ENCODE measurements around the gene ZFP3. TPM values are rescaled to one million over a fixed set of nuclear protein-coding genes. Genes with fewer than 3 reads are reported as not detected.

The ZFP3 gene
- polyA plus RNA-seq, 2 of the 4 experiments (the other 2 are of a cell fraction) = 1.7 to 4.8 TPM

DNA sequence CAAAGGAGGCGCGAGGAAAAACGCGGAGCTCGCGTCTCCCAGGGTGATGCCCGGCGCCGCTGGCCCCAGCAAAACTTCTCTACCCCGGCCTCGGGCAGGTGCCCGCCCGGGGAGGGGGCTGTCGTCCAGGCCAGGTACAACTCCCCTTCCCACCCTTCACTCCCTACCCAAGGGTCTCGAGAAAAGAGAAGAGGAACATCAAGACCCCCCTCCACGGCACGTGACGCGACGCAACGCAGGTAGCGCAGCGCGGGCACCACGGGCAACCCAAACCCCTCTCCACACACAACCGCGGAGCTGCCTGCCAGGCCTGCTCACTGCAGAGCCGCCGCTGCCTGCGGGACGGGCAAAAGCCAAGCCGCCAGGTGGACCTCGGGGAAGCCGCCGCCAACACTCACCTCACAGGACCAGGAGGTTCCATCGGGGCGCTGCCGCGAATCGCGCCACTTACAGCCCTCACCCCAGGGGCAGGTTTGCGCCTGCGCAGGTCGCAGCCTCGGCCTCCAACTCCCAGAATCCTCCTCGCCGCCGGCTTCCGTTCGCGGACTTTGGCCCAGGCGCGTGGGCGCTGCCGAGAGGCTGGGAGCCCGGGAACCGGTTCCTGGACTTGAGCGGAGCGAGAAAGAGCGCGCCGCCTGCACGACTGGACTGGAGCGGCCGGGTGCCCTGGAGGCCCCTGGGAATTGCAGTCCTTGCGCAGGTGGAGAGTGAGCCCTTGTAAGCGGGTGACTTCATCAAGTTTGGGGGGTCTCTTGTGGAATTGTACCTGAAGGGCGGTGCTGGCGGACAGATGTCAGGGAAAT is 33.3 kb downstream of the ZFP3 start, which contains the start of gene ZNF232 (continued):
- TF ChIP-seq, protein P1, sequence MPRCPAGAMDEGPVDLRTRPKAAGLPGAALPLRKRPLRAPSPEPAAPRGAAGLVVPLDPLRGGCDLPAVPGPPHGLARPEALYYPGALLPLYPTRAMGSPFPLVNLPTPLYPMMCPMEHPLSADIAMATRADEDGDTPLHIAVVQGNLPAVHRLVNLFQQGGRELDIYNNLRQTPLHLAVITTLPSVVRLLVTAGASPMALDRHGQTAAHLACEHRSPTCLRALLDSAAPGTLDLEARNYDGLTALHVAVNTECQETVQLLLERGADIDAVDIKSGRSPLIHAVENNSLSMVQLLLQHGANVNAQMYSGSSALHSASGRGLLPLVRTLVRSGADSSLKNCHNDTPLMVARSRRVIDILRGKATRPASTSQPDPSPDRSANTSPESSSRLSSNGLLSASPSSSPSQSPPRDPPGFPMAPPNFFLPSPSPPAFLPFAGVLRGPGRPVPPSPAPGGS (IDR thresholded peaks at IDR 0.05) = peak; percentile 31; the same call in 1 of the 3 replicates
- TF ChIP-seq GATA3 (IDR thresholded peaks at IDR 0.05; ENCODE audit: borderline replicate concordance) (no peak), EHMT2 (IDR thresholded peaks at IDR 0.05; ENCODE audit: low read depth) (no peak), CBX2 (IDR thresholded peaks at IDR 0.05; ENCODE audit: borderline replicate concordance, low read depth) (no peak), POLR2AphosphoS2 (conservative IDR thresholded peaks at IDR 0.05; ENCODE audit: low read length) (no peak), PHF8 (IDR thresholded peaks at IDR 0.05; ENCODE audit: borderline replicate concordance, low read depth) (peak; percentile 95), RNF2 (IDR thresholded peaks at IDR 0.05; ENCODE audit: borderline replicate concordance, low read depth) (0 out of 2 replicates have a peak, but pooled peaks have one; percentile 56), SREBF2 (IDR thresholded peaks at IDR 0.05) (no peak), HOXA7 (CRISPR knock-in tag; IDR thresholded peaks at IDR 0.05) (no peak), CBX8 (IDR thresholded peaks at IDR 0.05) (no peak)
- TF ChIP-seq, protein P2, sequence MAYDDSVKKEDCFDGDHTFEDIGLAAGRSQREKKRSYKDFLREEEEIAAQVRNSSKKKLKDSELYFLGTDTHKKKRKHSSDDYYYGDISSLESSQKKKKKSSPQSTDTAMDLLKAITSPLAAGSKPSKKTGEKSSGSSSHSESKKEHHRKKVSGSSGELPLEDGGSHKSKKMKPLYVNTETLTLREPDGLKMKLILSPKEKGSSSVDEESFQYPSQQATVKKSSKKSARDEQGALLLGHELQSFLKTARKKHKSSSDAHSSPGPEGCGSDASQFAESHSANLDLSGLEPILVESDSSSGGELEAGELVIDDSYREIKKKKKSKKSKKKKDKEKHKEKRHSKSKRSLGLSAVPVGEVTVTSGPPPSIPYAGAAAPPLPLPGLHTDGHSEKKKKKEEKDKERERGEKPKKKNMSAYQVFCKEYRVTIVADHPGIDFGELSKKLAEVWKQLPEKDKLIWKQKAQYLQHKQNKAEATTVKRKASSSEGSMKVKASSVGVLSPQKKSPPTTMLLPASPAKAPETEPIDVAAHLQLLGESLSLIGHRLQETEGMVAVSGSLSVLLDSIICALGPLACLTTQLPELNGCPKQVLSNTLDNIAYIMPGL (CRISPR knock-in tag; IDR thresholded peaks at IDR 0.05; ENCODE audit: borderline replicate concordance) = peak; percentile 8; the same call in 1 of the 2 replicates
- TF ChIP-seq, protein P3, sequence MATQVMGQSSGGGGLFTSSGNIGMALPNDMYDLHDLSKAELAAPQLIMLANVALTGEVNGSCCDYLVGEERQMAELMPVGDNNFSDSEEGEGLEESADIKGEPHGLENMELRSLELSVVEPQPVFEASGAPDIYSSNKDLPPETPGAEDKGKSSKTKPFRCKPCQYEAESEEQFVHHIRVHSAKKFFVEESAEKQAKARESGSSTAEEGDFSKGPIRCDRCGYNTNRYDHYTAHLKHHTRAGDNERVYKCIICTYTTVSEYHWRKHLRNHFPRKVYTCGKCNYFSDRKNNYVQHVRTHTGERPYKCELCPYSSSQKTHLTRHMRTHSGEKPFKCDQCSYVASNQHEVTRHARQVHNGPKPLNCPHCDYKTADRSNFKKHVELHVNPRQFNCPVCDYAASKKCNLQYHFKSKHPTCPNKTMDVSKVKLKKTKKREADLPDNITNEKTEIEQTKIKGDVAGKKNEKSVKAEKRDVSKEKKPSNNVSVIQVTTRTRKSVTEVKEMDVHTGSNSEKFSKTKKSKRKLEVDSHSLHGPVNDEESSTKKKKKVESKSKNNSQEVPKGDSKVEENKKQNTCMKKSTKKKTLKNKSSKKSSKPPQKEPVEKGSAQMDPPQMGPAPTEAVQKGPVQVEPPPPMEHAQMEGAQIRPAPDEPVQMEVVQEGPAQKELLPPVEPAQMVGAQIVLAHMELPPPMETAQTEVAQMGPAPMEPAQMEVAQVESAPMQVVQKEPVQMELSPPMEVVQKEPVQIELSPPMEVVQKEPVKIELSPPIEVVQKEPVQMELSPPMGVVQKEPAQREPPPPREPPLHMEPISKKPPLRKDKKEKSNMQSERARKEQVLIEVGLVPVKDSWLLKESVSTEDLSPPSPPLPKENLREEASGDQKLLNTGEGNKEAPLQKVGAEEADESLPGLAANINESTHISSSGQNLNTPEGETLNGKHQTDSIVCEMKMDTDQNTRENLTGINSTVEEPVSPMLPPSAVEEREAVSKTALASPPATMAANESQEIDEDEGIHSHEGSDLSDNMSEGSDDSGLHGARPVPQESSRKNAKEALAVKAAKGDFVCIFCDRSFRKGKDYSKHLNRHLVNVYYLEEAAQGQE (IDR thresholded peaks at IDR 0.05) = no peak

DNA sequence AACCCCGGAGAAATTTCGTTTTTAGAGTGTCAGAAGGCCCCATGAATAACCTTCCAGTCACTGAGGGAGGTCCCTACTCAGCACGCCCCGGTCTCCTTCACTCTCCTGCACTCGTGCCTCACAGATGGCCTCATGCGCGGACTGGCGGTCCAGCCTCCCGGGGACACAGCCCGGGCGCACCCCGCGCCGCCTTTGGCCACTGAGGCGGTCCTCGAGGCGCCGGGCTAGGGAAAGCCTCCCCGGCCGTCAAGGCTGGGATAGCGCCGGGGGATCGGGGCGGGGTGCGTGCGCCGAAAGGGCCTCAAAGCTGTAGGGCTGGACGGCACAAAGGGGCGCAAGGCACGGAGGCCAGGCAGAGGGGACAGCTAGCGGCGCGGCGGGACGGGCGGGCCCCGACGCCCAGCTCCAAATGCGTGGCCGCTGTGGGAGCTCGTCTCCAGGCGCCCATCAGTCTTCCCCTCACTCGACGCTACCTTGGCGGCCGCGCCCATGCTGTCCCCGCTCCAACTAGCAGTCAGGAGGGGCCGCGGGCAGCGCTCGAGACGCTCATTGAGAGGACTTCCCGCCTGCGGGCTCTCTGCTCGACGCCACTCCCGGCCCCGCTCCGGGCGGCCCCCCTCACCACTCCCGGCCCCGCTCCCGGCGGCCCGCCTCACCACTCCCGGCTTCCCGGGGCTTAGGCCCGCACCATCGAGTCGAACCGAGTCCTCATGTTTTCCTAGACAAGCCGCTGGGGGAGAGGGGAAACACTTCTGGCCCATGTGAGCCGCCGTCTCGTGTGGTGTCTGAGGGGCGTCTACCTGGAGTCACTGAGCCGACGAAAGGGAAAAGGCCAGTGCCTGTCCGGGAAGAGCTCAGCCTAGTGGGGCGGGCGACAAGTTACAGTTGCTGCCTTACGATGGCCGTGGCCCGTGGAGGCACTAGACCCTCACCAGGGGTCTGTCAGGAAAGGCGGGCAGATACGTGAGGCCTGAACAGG is 37.7 kb downstream of the ZFP3 start, which contains the start of gene USP6:
USP6 (plus strand) TSS at position 360 of the 979 bp plus-strand sequence. CDS start 14,336 bp downstream, outside the sequence.
- ChIA-PET POLR2A (no interaction called here), CTCF (no interaction called here)
- FAIRE-seq (no peak), DNase-seq (ENCODE audit: low read depth in 1 of 2, low spot score in 1 of 2) (no peak), ATAC-seq (no peak)
- H3K4me1 ChIP-seq = no peaks in the 10 kb centered on the region
- peaks cover 37% of the 10 kb centered on the region for H3K9me3 ChIP-seq
- no peak within 1 kb of the TSS for H3K27ac ChIP-seq
- H3K4me2 ChIP-seq = no peak within 1 kb of the TSS
- no peak for TF ChIP-seq RFX5 (IDR thresholded peaks at IDR 0.05)
- no peak for TF ChIP-seq CBX8 (IDR thresholded peaks at IDR 0.05)
- TF ChIP-seq RCOR1 (IDR thresholded peaks at IDR 0.05; ENCODE audit: low read depth, low read length) = no peak
- TF ChIP-seq RAD21 (conservative IDR thresholded peaks at IDR 0.05 in 1 of 2, IDR thresholded peaks at IDR 0.05 in 1 of 2) = no peak
- TF ChIP-seq EHF (CRISPR knock-in tag; IDR thresholded peaks at IDR 0.05) = no peak
- TF ChIP-seq, protein P4, sequence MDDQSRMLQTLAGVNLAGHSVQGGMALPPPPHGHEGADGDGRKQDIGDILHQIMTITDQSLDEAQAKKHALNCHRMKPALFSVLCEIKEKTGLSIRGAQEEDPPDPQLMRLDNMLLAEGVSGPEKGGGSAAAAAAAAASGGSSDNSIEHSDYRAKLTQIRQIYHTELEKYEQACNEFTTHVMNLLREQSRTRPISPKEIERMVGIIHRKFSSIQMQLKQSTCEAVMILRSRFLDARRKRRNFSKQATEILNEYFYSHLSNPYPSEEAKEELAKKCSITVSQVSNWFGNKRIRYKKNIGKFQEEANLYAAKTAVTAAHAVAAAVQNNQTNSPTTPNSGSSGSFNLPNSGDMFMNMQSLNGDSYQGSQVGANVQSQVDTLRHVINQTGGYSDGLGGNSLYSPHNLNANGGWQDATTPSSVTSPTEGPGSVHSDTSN (IDR thresholded peaks at IDR 0.05) = no peak
- no peak for TF ChIP-seq TFCP2L1 (CRISPR knock-in tag; IDR thresholded peaks at IDR 0.05)
- TF ChIP-seq BHLHE40 (IDR thresholded peaks at IDR 0.05; ENCODE audit: low read depth, low read length) = no peak
- TF ChIP-seq, protein P5, sequence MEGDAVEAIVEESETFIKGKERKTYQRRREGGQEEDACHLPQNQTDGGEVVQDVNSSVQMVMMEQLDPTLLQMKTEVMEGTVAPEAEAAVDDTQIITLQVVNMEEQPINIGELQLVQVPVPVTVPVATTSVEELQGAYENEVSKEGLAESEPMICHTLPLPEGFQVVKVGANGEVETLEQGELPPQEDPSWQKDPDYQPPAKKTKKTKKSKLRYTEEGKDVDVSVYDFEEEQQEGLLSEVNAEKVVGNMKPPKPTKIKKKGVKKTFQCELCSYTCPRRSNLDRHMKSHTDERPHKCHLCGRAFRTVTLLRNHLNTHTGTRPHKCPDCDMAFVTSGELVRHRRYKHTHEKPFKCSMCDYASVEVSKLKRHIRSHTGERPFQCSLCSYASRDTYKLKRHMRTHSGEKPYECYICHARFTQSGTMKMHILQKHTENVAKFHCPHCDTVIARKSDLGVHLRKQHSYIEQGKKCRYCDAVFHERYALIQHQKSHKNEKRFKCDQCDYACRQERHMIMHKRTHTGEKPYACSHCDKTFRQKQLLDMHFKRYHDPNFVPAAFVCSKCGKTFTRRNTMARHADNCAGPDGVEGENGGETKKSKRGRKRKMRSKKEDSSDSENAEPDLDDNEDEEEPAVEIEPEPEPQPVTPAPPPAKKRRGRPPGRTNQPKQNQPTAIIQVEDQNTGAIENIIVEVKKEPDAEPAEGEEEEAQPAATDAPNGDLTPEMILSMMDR (IDR thresholded peaks at IDR 0.05) = no peak
- TF ChIP-seq FOXS1 (CRISPR knock-in tag; IDR thresholded peaks at IDR 0.05) = no peak
- no peak for TF ChIP-seq JUN (IDR thresholded peaks at IDR 0.05)
- TF ChIP-seq HEYL (CRISPR knock-in tag; IDR thresholded peaks at IDR 0.05) = no peak
- WGBS (ENCODE audit: missing lambda C conversion rate) = 91% methylated on average over 75 of the region's 87 CpGs
- no peak within 1 kb of the TSS for H3K4me3 ChIP-seq
